ENCODE data around the gene FRYL. TPM values are rescaled to one million over a fixed set of nuclear protein-coding genes. Genes with fewer than 3 reads are reported as not detected.

The FRYL gene
- total and polyA plus RNA-seq, 12 donors, result 16.5 to 64.4 (median 41.1) TPM

- H3K4me3 ChIP-seq, result no peak overlapping the region
- 86 to 97% (median 91%) methylated on average over 3 of the region's 3 CpGs for WGBS, 4 donors
- no peak overlapping the region for H3K27ac ChIP-seq
- H3K9me3 ChIP-seq (replicated peaks in 1 of 3), result no peaks in the 10 kb centered on the region
- no peaks in the 10 kb centered on the region for H3K27me3 ChIP-seq
- TF ChIP-seq CTCF (IDR thresholded peaks at IDR 0.05) (no peak), POLR2A (IDR thresholded peaks at IDR 0.05) (no peak)
- no peaks in the 10 kb centered on the region for H3K4me1 ChIP-seq (replicated peaks in 1 of 2)
- peaks cover 4 to 32% of the 10 kb centered on the region in 2 donors for H3K36me3 ChIP-seq (replicated peaks in 1 of 2)
- intact Hi-C loops (cut with DNase I), result loop anchor here in 1 of 2 donors (10.0 kb wide), 1 partner anchor 381 kb away; no protein-coding TSS in a partner anchor
- DNase-seq, result no peak
These were observed 215.9 kb downstream of the FRYL start for GRCh38 chr4:48564151-48564550.

- H3K27ac ChIP-seq, result no peak overlapping the region
- no peaks in the 10 kb centered on the region for H3K9me3 ChIP-seq (replicated peaks in 1 of 3)
- TF ChIP-seq CTCF (IDR thresholded peaks at IDR 0.05), result no peak
- H3K36me3 ChIP-seq (replicated peaks in 1 of 2), result peaks cover 0 to 40% of the 10 kb centered on the region in 2 donors
- WGBS, 4 donors, result 97 to 100% (median 98%) methylated on average over 3 of the region's 3 CpGs
- no peaks in the 10 kb centered on the region for H3K4me1 ChIP-seq (replicated peaks in 1 of 2)
- H3K27me3 ChIP-seq, result no peaks in the 10 kb centered on the region
- DNase-seq, result no peak
- intact Hi-C loops (cut with DNase I), result loop anchor here in 1 of 2 donors (10.0 kb wide), 1 partner anchor 234 kb away; no protein-coding TSS in a partner anchor
- no peak overlapping the region for H3K4me3 ChIP-seq
These were observed 221.3 kb downstream of the FRYL start for GRCh38 chr4:48558819-48559218.

GRCh38 chr4:48558026-48558425 lies 222.1 kb downstream of the FRYL start:
- H3K4me3 ChIP-seq, result no peak overlapping the region
- WGBS, 4 donors, result 98 to 100% (median 100%) methylated on average over 1 of the region's 1 CpG
- intact Hi-C loops (cut with DNase I), result loop anchor here in 1 of 2 donors (10.0 kb wide), 1 partner anchor 233 kb away; no protein-coding TSS in a partner anchor
- H3K36me3 ChIP-seq (replicated peaks in 1 of 2), result peaks cover 0 to 37% of the 10 kb centered on the region in 2 donors
- no peaks in the 10 kb centered on the region for H3K4me1 ChIP-seq (replicated peaks in 1 of 2)
- H3K9me3 ChIP-seq (replicated peaks in 1 of 3), result no peaks in the 10 kb centered on the region
- H3K27me3 ChIP-seq, result no peaks in the 10 kb centered on the region
- H3K27ac ChIP-seq, result no peak overlapping the region
- TF ChIP-seq CTCF (IDR thresholded peaks at IDR 0.05), result no peak
- no peak for TF ChIP-seq POLR2A (IDR thresholded peaks at IDR 0.05)
- no peak for DNase-seq

- Histone ChIP-seq H3K4me3 (no peak overlapping the region), H3K27ac (no peak overlapping the region), H3K36me3 (replicated peaks in 1 of 2) (peaks cover 0 to 38% of the 10 kb centered on the region in 2 donors), H3K9me3 (replicated peaks in 1 of 3) (no peaks in the 10 kb centered on the region), H3K4me1 (replicated peaks in 1 of 2) (no peaks in the 10 kb centered on the region), H3K27me3 (no peaks in the 10 kb centered on the region)
- TF ChIP-seq POLR2A (IDR thresholded peaks at IDR 0.05), result no peak
- no peak for TF ChIP-seq CTCF (IDR thresholded peaks at IDR 0.05)
- intact Hi-C loops (cut with DNase I), result loop anchor here in 1 of 2 donors (10.0 kb wide), 1 partner anchor 233 kb away; no protein-coding TSS in a partner anchor
- DNase-seq, result no peak
- 93 to 96% (median 94%) methylated on average over 8 of the region's 8 CpGs for WGBS, 4 donors
These were observed 222.6 kb downstream of the FRYL start for GRCh38 chr4:48557478-48557877.

Measured in adrenal gland (tissue), 12 donors.